Kasumi-1 (cell line): ENCODE data around the gene MIX23.

ENCODE experiments used
- DNase-seq, 2 experiments: peaks; one replicate each; lab custom pipeline; 2025; lab: John Stamatoyannopoulos, UW

The MIX23 gene

GRCh38 chr3:122382888-122383666 lies at the start of gene MIX23:
Gene MIX23 (minus strand): TSS chr3:122383231. CDS start chr3:122383224, 7 bp downstream.
- DNase-seq = peak; percentile 90 to 93

- DNase-seq = no peak
Measured at GRCh38 chr3:122430371-122430770, 47.3 kb upstream of the MIX23 start.

DNA sequence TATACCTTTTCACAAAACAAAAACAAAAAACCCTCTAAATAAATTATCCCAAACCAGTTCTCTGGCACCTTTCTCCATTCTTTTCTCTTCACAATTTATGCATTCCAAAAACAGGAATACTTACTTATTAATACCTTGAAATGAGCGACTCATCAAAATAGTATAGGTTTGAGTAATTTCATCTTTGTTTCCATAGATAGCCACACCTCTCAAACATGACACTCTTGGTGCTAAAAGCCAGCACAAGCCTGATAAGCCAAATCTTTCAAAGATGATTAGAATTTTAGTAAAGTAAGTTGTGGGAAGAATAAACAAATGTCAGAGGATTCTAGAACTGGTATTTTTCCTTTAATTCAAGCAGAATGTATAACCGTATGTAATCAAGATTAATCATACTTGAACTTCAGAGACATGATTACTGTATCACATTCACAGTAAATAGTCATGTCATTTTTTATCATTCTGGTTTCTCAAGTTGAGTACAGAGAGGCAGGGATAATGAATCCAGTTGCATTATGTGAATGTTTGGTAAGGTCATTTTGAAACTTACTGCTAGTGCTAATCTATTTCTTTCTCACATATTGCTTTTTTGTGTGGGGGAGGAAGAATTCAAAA lies 44.9 kb upstream of the MIX23 start:
- no peak for DNase-seq

DNA sequence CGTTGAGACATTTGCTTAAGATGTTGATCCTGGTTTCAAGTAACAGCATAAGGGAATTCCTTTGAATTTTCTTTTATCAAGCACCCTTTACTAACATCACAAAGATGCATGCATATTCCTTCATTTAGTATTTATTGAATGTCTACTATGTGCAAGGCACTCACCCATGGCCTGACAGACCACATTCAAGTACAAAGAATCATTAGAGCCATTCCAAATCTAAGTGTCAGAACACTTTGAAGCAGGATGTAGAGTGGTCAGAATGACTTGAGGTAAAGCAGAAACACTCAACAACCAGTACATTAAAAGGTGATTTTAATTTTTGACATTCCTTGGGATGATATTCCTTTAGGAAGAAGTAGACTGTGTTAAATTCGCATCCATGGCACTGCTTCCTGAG lies 38.8 kb upstream of the MIX23 start:
- DNase-seq = no peak

DNA sequence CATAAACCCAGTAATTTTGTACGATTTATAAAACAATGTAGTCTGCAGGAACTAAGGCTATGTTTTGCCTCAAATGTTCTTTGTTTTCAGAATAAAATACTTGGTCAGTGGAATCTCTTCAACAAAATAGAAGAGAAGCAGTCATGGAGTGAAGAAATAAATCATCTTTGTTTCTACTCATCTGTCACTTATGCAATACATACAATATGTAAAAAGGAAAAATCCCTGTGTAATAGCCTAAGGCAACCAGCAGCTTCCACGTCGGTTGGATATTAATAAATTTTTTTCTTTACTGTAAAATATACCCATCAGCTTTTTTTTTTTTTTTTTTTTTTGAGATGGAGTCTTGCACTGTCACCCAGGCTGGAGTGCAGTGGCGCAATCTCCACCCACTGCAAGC lies 38.1 kb upstream of the MIX23 start:
- DNase-seq = no peak

DNA sequence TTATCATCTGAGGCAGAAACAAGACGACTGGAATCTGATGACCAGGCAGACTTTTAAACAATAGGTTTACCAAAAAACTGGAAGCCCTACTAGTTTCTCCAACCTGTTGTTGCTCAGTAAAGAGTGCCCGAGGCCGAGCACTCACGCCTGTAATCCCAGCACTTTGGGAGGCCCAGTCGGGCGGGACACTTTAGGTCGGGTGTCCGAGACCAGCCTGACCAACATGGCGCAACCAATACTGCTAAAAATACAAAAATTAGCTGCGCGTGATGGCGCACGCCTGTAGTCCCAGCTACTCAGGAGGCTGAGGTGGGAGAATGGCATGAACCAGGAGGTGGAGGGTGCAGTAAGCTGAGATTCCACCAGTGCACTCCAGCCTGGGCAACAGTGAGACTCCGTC lies 33.9 kb upstream of the MIX23 start:
- no peak for DNase-seq

DNA sequence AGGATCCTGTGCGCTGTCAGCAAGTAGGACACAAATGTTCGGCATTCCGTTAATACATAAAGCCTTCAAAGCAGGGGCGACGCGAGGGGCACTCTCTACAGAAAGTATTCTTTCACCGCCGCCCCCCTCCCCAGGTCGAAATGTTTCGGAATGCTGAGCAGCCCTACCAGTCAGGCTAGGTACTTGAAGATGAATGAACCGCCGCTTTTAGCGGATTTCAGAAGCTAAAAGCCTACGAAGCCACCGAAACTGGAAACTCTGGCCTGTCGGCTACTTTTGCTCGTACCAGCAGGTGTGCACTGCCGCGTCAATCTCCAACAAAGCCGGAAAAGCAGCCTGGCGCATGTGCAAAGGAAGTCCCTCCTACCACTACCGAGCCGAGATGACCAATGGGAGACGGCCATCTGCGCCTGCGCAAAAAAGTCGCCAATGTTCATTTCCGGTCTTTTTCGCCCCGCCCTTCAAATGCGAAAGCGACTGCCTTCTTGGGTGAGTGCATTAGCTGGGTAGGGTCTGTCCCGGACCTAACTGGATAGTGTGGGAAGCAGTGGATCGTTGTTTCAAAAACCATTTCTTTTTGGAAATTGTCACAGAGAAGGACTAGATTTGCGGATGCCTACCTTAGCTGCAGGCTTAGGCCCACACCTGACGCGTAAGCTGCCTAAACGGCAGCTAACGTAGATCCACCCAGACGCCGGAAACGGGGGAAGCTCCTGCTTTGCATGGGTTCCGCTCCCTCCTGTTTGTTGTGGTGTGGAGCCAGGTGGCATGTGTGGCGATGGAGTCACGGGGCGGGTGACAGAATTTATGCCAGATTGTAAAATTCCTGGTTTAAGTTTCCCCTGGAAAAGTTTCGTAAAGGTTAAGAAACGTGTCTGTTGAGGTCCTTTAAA lies 33.0 kb upstream of the MIX23 start, which contains the start of gene WDR5B:
WDR5B (minus strand) TSS at position 301 of the 893 bp plus-strand sequence. CDS start 534 bp downstream, outside the sequence.
- DNase-seq = no peak

GRCh38 chr3:122415104-122415744 lies 32.2 kb upstream of the MIX23 start:
- DNase-seq = no peak

GRCh38 chr3:122414391-122414790 lies 31.4 kb upstream of the MIX23 start:
- DNase-seq = no peak

DNA sequence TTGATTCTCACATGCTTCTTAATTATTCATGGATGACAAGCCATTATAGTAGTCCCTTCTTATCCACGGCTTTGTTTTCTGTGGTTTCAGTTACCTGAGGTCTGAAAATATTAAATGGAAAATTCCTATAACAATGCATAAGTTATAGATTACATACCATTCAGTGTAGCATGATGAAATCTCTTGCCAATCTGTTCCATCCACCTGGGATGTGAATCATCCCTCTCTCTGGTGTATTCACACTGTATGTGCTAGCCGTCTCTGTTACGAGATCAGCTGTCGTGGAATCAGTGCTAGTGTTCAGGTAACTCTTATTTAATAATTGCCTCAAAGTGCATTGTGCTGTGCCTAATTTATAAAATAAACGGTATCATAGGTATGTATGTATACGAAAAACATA lies 27.6 kb upstream of the MIX23 start:
- no peak for DNase-seq

DNA sequence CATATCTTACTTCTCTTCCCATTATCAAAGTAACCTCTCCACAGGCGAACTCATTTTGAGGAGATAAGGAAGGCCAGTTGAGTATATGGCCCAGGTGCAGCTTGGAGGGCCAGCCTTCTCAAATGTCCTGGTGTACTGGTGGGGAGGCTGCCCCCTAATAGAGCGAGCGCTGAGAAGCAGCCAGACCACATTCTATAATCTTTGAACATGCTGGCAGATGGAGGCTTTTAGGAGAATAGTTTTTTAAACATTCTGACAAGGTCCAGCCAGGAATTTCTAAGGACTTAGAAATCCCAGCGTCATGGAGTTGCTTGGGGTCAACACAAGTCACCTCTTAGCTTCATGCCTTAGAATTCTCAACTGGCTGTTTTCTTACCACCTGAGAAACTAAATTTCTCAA lies 27.1 kb upstream of the MIX23 start:
- no peak for DNase-seq

DNA sequence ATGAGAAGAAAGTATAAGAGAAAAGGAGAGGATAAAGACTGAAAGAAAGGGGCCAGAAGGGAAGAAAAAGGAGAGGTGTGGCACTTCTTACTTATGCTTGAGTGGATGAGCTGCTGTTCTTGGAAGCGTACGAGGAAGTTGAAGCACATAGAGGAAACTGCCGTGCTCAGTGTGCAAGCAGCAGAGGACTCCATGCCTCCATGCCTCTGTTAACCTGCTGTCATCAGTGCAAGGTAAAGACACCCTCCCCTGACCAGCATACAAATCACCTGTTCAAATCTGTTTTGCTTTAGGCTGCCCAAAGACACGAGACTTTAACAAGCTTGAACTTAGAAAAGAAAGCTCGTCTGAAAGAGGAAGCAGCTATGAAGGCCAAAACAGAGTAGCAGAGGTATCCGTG lies 26.4 kb upstream of the MIX23 start:
- DNase-seq = peak; percentile 53 to 56

GRCh38 chr3:122407946-122408345 lies 24.9 kb upstream of the MIX23 start:
- DNase-seq = no peak

- no peak for DNase-seq
Measured at GRCh38 chr3:122406198-122406597, 23.2 kb upstream of the MIX23 start.

DNA sequence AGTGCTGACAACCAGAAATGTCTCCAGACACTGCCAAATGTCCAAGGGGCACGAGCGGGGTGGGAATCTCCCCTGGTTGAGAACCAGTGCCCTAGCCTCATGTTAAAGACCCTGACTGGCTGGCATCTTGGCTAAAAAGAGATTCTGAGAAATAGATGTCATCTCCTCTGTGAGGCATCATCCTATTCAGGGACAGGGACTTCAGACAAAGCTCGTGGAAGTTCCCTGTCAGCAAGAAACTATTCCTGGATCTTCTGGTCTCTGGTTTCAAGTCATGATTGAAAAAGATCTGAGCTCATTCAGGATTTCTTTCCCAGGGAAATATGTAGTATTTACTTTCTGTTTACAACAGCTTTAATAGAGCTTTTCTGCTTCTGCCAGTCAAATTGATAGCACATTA lies 22.0 kb upstream of the MIX23 start:
- no peak for DNase-seq

- no peak for DNase-seq
Measured at GRCh38 chr3:122403489-122403888, 20.5 kb upstream of the MIX23 start.

- DNase-seq = no peak
Measured at GRCh38 chr3:122398920-122399319, 15.9 kb upstream of the MIX23 start.

GRCh38 chr3:122397201-122397600 lies 14.2 kb upstream of the MIX23 start:
- no peak for DNase-seq

DNA sequence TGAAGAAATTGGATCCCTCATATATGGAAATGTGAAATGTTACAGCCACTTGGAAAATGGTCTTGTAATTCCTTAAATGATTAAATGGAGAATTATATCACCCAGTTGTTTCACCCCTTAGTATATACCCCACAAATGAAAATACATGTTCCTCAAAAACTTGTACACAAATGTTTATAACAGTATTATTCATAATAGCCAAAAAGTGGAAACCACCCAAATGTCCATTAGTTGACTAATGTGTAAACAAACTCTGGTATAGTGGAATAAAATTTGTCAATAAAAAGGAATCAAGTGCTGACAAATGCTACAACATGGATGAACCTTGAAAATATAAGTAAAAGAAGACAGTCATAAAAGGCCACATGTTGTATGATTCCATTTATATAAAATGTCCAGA lies 13.5 kb upstream of the MIX23 start:
- no peak for DNase-seq

- DNase-seq = no peak
Measured at GRCh38 chr3:122395582-122395981, 12.6 kb upstream of the MIX23 start.

DNA sequence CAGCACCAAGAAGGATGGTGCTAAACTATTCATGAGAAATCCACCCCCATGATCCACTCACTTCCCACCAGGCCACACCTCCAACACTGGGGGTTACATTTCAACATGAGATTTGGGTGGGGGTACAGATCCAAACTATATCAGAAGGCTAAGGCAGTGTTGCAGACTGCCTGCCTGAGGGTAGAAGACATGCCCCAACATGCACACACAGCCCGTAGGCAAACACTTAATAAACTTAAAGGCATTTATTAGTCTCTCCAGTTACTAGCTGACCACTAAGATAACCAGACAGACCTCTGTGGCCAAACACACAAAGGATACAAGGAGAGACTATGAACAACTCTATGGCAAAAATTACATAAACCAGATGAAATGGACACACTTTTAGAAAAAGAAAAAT lies 11.1 kb upstream of the MIX23 start:
- no peak for DNase-seq
